ENCODE data around the gene MEGF10. TPM values are rescaled to one million over a fixed set of nuclear protein-coding genes. Genes with fewer than 3 reads are reported as not detected.

Gene MEGF10
- under 0.01 and 3.0 TPM in 2 replicates for total RNA-seq

DNA sequence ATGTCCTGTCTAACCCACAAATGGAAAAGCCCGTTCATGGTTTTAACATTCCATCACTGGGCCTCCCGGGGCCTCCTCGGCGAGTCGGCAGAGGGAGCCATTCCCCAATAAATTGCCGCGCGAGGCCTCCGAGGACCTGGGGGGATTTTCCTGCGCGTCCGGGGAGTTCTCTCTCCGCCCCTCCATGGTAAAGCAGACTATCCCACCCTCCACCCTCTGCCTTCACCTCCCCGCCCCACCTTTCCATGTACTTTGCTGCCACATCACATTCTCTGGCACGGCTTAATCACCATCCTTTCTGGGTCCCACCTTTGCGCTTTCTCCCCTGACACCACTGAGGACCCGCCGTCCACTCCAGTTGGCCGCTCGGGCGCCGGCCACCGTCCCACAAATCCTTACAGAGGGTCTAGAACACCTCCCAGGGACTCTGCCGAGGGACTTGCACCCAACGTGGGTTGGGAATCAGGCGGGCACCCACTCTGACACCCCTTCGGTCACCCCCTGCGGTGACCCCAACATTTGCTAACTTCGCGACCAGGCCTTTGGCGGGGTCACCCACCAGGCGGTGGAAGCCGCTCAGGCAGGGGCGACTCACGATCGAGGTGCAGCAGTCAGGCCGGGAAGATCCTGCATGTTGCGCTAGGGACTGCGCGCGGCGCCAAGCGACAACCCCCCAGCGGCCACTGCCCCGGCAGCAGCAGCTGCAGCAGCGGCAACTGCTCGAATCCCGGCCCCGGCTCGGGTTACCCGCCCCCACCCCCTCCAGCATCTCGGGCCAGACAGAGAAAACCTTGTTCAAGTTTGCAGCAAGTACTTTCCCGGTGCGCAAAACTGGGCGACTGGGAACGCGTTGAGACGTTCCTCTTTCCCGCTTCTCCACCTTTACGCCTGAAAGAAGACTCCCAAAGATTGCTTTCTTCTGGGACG lies at the start of gene MEGF10:
Gene MEGF10, plus strand, starts transcription at position 778 of the 927 bp plus-strand sequence. CDS start 40,513 bp downstream, outside the sequence.

Other genes with a start within 250 kb of the MEGF10 start
- 1.6 and 2.4 TPM in 2 replicates for gene C5orf63, start 217.3 kb upstream of the MEGF10 start, total RNA-seq
- 85.3 and 116 TPM in 2 replicates for gene PRRC1, start 226.8 kb downstream of the MEGF10 start, total RNA-seq

Measured in smooth muscle cell of the pulmonary artery (primary cell).